HT-29 (cell line): ENCODE results near the gene PDE6B. TPM values are rescaled to one million over a fixed set of nuclear protein-coding genes. Genes with fewer than 3 reads are reported as not detected.
"Not testable (repeated sequence)": the region's sequence is repeated elsewhere in the genome, so short reads cannot be mapped to it uniquely, and the experiment has no call there.

ENCODE experiments used
- DNase-seq: peaks from one replicate; pipeline ENCODE4 v3.0.0-alpha.2; 2015; ENCODE audit warnings: low spot score
- total RNA-seq: library from RNA; depleted of rRNA; stranded (reverse); fragments of >200 nt; shearing (Covaris generic); gene quantifications from 2 replicates; pipeline ENCODE4 v1.2.3, GENCODE V29; 2014

PDE6B gene
- total RNA-seq, 1 experiment from 2014 or later = not detected

DNA sequence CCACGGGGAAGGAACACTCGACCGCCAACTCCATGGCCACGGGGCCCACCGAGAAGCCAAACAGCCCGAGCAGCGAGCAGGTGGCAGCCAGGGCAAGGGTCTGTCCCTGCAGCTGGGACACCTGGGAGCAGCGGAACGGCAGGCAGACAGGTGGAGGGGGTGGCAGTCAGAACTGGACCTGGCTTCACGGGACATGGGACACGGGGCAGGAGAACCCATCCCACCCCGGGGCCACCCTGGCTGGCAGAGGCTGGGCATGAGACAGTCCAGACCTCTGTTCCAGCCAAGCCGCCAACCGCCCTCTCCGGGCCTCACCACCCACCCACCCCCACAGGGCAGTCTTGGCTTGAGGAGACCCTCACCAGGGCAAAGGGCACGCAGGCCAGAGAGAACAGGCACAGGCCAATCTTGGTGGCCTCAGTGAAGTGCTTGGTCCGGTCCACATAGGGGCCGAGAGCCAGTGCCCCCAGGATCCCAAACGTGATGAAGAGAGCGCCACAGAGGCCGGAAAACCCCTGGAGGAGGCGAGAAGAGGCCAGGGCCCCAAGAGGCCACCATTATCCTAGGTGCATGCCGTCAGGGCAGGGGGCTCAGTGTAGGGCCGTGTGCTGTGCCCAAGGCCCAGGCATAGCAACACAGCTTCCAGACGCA lies 58.0 kb downstream of the PDE6B start:
- DNase-seq = no peak

- DNase-seq = peak; percentile 55
Observed at GRCh38 chr4:683982-684622, 58.7 kb downstream of the PDE6B start.

DNA sequence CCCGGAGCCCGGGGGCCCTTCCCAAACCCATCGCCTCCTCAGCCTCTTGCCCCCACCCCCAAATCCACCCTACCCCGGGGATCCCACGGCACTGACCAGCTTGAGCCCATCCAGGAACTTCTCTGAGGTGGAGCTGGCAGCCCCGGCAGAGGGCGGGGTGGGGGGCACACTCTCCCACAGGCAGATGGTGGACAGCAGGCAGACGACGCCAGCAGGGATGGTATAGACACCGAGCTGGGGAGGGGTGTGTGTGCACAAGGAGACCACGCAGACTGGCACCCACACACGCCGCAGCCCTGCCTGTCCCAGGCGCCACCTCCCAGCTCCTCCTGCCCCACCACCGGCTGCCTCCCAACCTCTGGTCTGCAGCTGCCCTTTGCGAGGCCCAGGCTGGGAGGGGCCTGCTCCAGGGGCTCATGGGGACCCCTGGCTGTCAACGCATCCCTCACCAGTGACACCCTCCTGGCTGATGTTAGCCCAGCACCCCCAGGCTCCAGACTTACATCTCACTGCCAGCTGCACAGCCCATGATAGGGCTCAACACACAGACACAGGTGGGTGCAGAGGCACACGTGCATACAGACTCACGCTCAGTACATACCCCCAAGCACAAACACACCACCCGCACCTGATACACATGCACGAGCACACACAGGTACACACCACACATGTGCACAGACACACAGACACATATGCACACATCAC lies 59.4 kb downstream of the PDE6B start:
- no peak for DNase-seq

- DNase-seq = no peak
Observed at GRCh38 chr4:685679-686412, 60.5 kb downstream of the PDE6B start.

DNA sequence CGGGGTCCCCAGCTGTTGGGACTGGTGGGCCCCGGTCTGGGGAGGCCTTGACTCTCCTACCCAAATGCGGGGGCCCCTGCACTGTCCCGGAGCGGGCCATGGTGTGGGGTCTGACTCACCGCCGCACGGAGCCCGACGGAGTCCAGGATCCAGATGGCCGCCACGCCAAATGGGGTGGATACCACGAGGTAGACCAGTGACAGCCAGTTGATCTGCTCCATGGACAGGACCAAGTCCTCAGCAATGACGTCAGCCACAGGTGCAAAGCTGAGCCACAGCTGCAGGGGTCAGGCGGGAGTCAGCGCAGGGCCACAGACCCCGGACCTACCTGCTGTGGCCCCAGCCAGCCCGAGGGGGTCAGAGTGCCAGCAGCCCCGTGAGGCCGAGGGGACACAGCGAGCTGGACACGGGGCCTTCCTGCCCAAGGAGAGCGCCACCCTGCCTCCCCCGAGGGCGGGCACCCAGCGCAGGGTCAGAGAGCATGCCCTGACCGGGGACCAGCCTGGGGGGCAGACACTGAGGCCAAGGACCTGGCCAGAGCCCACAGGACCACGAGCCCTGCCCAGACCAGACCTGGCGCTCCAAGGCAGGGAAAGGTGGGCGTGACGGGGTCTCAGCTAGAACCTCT lies 61.2 kb downstream of the PDE6B start:
- no peak for DNase-seq

DNA sequence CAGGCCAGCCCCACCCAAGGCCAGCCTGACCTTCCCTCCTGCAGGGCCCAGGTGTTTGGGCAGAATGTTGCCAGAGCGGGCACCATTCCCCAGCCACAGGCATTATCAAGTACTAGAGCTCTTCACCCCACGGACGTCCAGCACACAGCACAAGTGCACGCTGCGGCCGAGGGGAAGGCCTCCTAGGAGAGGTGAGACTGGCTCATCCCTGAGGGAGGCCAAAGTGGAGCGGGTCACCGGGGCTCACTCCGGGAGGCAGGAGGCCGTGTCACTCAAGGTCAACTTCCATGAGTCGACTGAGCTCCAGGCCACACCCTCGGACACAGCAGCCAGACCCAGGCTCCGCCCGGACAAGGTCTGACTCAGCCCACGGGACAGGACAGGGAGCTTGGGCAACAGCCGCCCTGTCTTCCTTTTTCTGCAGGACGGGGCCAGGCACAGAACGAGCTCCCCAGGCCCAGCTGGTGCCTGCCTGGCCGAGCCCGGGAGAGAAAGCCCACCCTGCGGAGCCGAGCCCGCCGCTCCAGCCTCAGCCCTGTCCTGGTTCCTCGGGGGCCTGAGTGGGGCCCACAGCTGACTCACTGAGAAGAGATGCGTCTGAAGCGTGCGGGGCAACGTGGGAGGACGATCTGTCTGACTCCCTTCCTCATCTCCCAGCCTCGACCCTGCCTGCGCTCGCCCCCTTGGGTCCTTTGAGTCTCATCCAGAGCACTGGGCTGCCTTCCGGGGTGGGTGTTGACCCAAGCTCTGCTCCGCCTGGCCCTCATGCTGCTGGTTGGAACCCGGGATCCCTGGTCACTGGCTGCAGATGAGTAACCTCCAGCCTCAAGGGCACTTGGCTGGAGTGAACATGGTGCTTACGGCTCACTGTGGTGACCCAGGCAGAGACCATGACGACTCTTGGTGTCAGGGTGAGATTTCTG lies 61.9 kb downstream of the PDE6B start:
- DNase-seq = peak; percentile 66

GRCh38 chr4:687971-688853 lies 62.8 kb downstream of the PDE6B start:
- no peak for DNase-seq

- DNase-seq = no peak
Observed at GRCh38 chr4:688854-689681, 63.7 kb downstream of the PDE6B start, which contains the start of gene SLC49A3. TSS of gene SLC49A3 (minus strand) at chr4:689151. CDS start at chr4:689127, 24 bp downstream.

DNA sequence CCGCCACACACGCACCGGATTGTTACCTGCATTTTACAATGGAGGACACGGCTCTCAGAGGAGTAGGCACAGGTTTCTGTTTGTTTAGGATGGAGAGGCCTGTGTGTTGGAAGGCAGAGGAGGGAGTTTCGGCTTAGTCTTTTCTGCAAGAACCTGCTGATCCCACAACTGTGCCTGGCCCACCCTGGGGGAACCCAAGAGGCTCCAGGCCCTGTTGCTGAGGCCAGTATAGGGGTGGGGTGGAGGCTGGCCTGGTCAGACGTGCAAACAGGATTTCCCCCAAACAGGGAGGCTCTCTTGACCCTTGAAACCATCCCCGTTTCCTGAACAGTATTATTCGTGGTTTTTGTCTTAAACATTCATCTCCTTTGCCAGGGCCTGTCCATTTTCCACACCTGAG lies 64.3 kb downstream of the PDE6B start:
- no peak for DNase-seq

- no peak for DNase-seq
Observed at GRCh38 chr4:692771-693554, 67.6 kb downstream of the PDE6B start.

- DNase-seq = not testable (repeated sequence)
Observed at GRCh38 chr4:694341-694940, 69.1 kb downstream of the PDE6B start.

GRCh38 chr4:699816-700580 lies 74.6 kb downstream of the PDE6B start:
- no peak for DNase-seq

DNA sequence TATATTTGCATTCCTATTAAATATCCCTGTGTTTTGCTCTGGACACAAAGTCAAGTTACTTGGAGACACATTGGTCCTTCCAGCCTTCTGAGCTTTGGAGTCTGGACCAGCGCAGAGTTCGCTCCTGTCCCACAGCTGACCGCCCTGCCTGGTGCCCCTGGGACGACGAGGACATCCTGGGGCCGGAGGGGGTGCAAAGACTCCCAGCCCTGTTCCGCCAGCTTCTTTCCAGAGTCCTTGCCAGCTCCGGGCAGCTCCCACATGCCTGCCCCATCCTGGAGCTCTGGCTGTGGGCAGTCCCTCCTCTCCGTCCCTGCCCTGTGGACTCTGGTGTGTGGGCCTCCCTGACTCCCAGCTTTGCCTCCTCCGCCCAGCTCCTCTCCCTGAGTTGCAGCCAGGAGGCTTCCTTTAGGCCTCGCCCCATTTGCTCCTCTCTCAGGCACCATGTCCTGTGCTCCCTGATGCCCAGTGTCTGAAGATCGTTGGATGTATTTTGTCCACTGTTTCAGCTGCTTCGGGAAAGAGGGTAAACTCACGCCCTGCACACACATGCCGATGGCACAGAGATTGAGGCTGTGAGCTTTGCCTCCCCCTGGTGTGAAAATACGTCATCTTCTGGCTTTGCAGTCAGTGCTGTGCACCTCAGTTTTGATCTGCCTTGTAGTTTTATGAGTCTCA lies 75.4 kb downstream of the PDE6B start:
- DNase-seq = no peak

DNA sequence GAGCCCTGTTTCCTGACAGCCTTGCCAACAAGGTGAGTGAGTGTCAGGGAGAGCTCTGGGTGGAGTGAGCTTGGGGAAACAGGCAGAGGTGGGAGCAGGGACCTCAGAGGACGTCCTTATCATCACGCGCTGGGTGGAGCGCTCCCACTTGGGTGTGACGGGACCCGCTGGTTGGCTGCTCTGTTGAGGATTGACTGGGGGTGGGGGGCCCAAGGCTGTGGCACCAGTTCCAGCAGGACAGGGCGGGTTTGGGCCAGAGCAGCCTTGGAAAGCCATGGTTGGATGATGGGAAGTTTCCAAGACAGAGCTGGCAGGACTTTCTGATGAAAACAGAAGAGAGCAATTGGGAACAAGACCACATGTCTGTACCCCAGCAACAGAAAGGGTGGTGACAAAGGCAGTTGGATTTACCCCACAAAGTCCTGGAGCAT lies 77.3 kb downstream of the PDE6B start:
- no peak for DNase-seq

- DNase-seq = no peak
Observed at GRCh38 chr4:703336-704197, 78.2 kb downstream of the PDE6B start.
